Natural killer cell (primary cell): Measurements from ENCODE around the gene MPV17L2. TPM values are rescaled to one million over a fixed set of nuclear protein-coding genes. Genes with fewer than 3 reads are reported as not detected.
A peak's percentile ranks its signal among the peaks of the same experiment; 100 is the strongest.

ENCODE experiments used
- ATAC-seq, 3 donors: fragments of 150-1000 bp in 2 of 3; fragments of 200-7000 bp in 1 of 3; cut with Tn5 transposase; 1 replicate in 1 of 3; 2 replicates in 2 of 3; pipeline ENCODE4 v1.10.0; 2021; ENCODE audit warnings: mild to moderate bottlenecking in 2 of 3, moderate library complexity in 2 of 3
- DNase-seq, 2 donors: peaks; one replicate each; pipeline versions ENCODE4 v3.0.0 to v3.0.0-alpha.2; 2013 to 2021; ENCODE audit warnings: mixed read lengths in 1 of 2
- H3K27ac ChIP-seq: one replicate; pipeline ENCODE4 v1.5.1; 2013; ENCODE audit warnings: mild to moderate bottlenecking, low read length
- H3K27me3 ChIP-seq: one replicate; pipeline ENCODE4 v1.6.1; 2013; ENCODE audit warnings: low read length; ENCODE audit not compliant: control insufficient read depth, insufficient read depth
- H3K36me3 ChIP-seq: one replicate; pipeline ENCODE4 v1.6.1; 2013; ENCODE audit warnings: low read length; ENCODE audit not compliant: control insufficient read depth, insufficient read depth
- H3K4me1 ChIP-seq: one replicate; pipeline ENCODE4 v1.6.1; 2013; ENCODE audit warnings: low read length; ENCODE audit not compliant: control insufficient read depth, insufficient read depth
- H3K4me3 ChIP-seq: one replicate; pipeline ENCODE4 v1.5.1; 2013; ENCODE audit warnings: low read length
- H3K9me3 ChIP-seq: one replicate; pipeline ENCODE4 v1.6.1; 2013; ENCODE audit warnings: low read length; ENCODE audit not compliant: control insufficient read depth, insufficient read depth
- H3K27ac Mint-ChIP-seq, 2 donors: one replicate each; pipeline ENCODE4 v1.8.0; 2022; ENCODE audit warnings: mild to moderate bottlenecking in 2 of 2, mixed read lengths in 2 of 2, moderate library complexity in 1 of 2
- H3K27me3 Mint-ChIP-seq, 2 donors: one replicate each; pipeline ENCODE4 v1.8.0; 2022; ENCODE audit warnings: low read depth in 2 of 2, mixed read lengths in 2 of 2
- H3K36me3 Mint-ChIP-seq: one replicate; pipeline ENCODE4 v1.8.0; 2022; ENCODE audit warnings: mixed read lengths
- H3K4me1 Mint-ChIP-seq, 2 donors: one replicate each; pipeline ENCODE4 v1.8.0; 2022; ENCODE audit warnings: mixed read lengths in 2 of 2
- H3K4me3 Mint-ChIP-seq: one replicate; pipeline ENCODE4 v1.8.0; 2022; ENCODE audit warnings: mild to moderate bottlenecking, moderate library complexity, mixed read lengths
- H3K9me3 Mint-ChIP-seq, 2 donors: one replicate each; pipeline ENCODE4 v1.8.0; 2022; ENCODE audit warnings: mixed read lengths in 2 of 2
- WGBS: methylation state at CpG from one replicate; pipeline ENCODE4 v1.1.7; 2013; ENCODE audit warnings: missing lambda C conversion rate; ENCODE audit not compliant: insufficient coverage; 5-methylcytosine and 5-hydroxymethylcytosine counted together
- intact Hi-C: fragments of 100-400 bp; cut with micrococcal nuclease; formaldehyde crosslinking; loops from one replicate; pipeline ENCODE4 v1.14.2; 2022
- total RNA-seq, 4 donors: library from RNA; stranded (reverse); fragments of 120-200 nt in 1 of 4; gene quantifications; one replicate each; pipeline versions ENCODE4 v1.2.3 to v1.2.4, GENCODE V29; 2013 to 2022
- TF ChIP-seq, protein P1 (sequence below): fragments of 200-600 bp; IDR thresholded peaks from one replicate; pipeline ENCODE4 v1.8.0; 2022; ENCODE audit warnings: antibody characterized with exemption

The MPV17L2 gene
- total RNA-seq, 3 donors from 2014 or later (not counting 1 experiment from before 2014, with no cell fraction given), result 4.1 to 5.6 (median 4.5) TPM

DNA sequence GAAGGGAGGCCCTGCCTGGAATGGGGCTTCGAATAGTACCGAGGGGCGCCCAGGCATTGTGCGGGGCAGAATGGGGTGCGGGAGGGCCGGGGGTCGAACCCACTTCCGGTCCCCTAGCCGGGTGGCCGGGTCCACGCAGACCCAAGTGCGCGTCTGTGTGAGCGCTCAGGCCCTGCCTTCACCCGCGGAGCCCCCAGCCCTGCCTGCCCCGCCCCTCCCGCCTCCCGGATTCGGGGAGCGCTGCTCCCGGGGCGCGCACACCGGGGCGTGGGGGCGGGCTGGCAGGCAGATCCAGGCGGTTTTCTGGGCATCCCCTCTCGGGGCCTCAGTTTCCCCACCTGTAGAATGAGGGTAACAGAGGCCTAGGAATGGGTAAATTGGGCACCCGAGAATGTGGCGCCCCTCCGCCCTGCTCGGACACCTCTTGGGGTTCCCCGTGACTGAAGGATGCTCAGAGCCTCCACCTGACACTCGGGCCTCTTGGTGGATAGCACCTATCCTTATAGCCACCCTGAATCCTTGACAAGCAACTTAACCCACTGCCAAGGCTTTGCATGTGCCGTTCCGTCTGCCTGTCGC, 39.4 kb upstream of the MPV17L2 start:
- peak overlapping the region; percentile 21 for H3K27ac ChIP-seq
- TF ChIP-seq, protein P1, sequence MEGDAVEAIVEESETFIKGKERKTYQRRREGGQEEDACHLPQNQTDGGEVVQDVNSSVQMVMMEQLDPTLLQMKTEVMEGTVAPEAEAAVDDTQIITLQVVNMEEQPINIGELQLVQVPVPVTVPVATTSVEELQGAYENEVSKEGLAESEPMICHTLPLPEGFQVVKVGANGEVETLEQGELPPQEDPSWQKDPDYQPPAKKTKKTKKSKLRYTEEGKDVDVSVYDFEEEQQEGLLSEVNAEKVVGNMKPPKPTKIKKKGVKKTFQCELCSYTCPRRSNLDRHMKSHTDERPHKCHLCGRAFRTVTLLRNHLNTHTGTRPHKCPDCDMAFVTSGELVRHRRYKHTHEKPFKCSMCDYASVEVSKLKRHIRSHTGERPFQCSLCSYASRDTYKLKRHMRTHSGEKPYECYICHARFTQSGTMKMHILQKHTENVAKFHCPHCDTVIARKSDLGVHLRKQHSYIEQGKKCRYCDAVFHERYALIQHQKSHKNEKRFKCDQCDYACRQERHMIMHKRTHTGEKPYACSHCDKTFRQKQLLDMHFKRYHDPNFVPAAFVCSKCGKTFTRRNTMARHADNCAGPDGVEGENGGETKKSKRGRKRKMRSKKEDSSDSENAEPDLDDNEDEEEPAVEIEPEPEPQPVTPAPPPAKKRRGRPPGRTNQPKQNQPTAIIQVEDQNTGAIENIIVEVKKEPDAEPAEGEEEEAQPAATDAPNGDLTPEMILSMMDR, result no peak
- Mint-ChIP-seq H3K4me1 (peaks cover 34 to 56% of the 10 kb centered on the region in 2 donors), H3K4me3 (peak overlapping the region; percentile 95), H3K9me3 (no peaks in the 10 kb centered on the region), H3K36me3 (no peaks in the 10 kb centered on the region), H3K27ac (peak overlapping the region; percentile 68 to 92), H3K27me3 (peaks cover 0 to 2% of the 10 kb centered on the region in 2 donors)
- no peak for ATAC-seq
- H3K4me3 ChIP-seq, result peak overlapping the region; percentile 64
- no peaks in the 10 kb centered on the region for H3K9me3 ChIP-seq
- no peaks in the 10 kb centered on the region for H3K27me3 ChIP-seq
- peaks cover 8% of the 10 kb centered on the region for H3K36me3 ChIP-seq
- WGBS, result 6% methylated on average over 38 of the region's 38 CpGs
- peak in 1 of 2 donors; percentile 52 for DNase-seq
- H3K4me1 ChIP-seq, result peaks cover 49% of the 10 kb centered on the region
- intact Hi-C loops, result loop anchor here (1.0 to 2.0 kb wide), 3 partner anchors 35 to 65 kb away; partner anchors contain the start of gene MPV17L2

DNA sequence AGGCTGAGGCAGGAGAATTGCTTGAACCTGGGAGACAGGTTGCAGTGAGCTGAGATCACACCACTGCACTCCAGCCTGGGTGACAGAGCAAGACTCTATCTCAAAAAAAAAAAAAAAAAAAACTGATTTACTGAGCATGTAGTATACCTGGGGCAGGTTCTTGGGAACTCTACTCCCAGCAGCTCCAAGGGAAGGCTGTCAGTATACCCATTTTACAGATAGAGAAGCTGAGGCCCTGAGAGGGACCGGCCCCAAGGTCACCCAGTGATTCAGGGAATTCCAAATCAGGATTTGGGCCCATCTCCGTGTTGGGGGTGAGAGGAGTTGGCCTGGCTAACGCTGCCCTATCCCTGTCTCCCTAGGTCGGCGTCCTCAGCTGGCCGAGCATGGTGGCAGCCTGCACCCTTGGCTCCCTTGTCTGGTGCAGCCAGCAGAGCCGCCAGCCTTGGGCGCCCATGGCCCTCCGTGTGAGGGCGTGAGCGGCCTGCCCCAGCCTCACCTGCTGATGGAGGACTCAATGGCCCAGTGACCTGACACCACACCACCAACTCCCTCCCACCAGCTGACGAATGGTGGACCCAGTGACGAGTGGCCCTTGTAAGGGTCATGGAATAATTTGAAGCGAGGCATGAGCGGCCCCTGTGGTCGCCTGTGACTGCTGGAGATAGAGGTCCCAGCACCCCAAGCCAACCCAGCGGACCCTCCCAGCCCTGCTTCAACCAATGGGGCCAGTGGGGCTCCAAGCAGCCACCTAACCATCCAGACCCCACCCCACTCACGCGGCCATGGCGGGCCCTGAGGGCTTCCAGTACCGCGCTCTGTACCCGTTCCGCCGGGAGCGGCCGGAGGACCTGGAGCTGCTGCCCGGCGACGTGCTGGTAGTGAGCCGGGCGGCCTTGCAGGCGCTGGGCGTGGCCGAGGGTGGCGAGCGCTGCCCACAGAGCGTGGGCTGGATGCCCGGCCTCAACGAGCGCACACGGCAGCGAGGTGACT, 37.6 kb upstream of the MPV17L2 start:
- Histone ChIP-seq H3K9me3 (no peaks in the 10 kb centered on the region), H3K4me3 (no peak overlapping the region), H3K36me3 (peaks cover 5% of the 10 kb centered on the region), H3K4me1 (peaks cover 34% of the 10 kb centered on the region), H3K27me3 (no peaks in the 10 kb centered on the region), H3K27ac (no peak overlapping the region)
- 97% methylated on average over 43 of the region's 43 CpGs for WGBS
- Mint-ChIP-seq H3K4me1 (peaks cover 32 to 46% of the 10 kb centered on the region in 2 donors), H3K9me3 (no peaks in the 10 kb centered on the region), H3K4me3 (peak overlapping the region; percentile 64), H3K27ac (no peak overlapping the region), H3K36me3 (no peaks in the 10 kb centered on the region), H3K27me3 (peaks cover 0 to 2% of the 10 kb centered on the region in 2 donors)
- TF ChIP-seq, protein P1, result no peak
- no peak for DNase-seq
- no peak for ATAC-seq
- intact Hi-C loops, result no loop called here

DNA sequence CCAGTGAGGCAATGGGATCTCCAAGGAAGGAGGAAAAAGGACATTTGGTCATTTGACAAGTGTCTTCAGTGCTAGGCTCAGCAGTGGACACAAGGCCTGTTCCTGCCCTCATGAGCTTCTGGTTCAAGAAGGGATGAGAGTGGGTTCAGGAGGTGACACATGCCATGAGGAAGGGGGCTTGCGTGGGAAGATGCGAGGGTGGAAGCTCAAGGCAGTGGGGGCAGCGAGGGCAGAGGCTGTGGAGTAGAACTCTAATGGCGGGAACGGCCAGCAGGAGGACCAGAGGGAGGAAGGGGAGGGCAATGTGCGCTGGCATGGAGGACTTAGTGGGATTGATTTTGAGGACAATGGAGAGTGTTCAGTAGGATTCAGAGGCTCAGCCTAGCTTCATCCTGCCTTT, 36.8 kb upstream of the MPV17L2 start:
- Histone ChIP-seq H3K4me3 (no peak overlapping the region), H3K27me3 (no peaks in the 10 kb centered on the region), H3K27ac (no peak overlapping the region), H3K9me3 (no peaks in the 10 kb centered on the region), H3K36me3 (no peaks in the 10 kb centered on the region), H3K4me1 (peaks cover 31% of the 10 kb centered on the region)
- H3K27me3 Mint-ChIP-seq, result peaks cover 0 to 2% of the 10 kb centered on the region in 2 donors
- H3K9me3 Mint-ChIP-seq, result no peaks in the 10 kb centered on the region
- intact Hi-C loops, result no loop called here
- DNase-seq, result no peak
- H3K4me1 Mint-ChIP-seq, result peaks cover 24 to 40% of the 10 kb centered on the region in 2 donors
- H3K27ac Mint-ChIP-seq, result no peak overlapping the region
- no peaks in the 10 kb centered on the region for H3K36me3 Mint-ChIP-seq
- no peak overlapping the region for H3K4me3 Mint-ChIP-seq
- TF ChIP-seq, protein P1, result no peak
- ATAC-seq, result no peak
- over 99% methylated on average over 5 of the region's 6 CpGs for WGBS
